C4-2B (cell line): ENCODE data around the gene FUT7.

ENCODE experiments used
- H3K27ac ChIP-seq: fragments of 450-650 bp; 2 replicates; pipeline ENCODE4 v1.5.1; 2017
- CTCF ChIP-seq: fragments of 450-650 bp; conservative IDR thresholded peaks from 2 replicates; pipeline ENCODE4 v1.5.1; 2017; ENCODE audit warnings: mild to moderate bottlenecking
- ZFX ChIP-seq: fragments of 450-650 bp; IDR thresholded peaks from 2 replicates; pipeline ENCODE4 v1.6.1; 2017

Gene FUT7

DNA sequence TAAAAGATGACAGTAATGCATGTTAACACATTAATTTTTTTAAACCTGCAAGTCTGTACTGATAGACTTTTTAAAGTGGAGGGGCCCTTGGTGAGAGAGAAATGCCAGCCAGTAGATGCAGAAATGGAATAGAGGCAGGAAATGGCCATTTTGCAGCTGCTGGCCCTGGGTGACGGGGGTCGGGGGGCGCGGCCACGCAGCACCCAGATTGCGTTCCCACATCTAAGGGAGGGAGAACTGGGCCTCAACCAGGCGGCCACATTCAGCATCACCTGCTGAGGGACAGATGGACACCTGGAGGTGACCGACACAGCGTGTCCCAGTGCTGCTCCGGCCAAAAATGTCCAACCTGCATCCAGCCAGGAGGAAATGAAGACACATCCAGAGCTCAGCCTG is 29.2 kb downstream of the FUT7 start:
- TF ChIP-seq CTCF (no peak), ZFX (no peak)
- no peak overlapping the region for H3K27ac ChIP-seq

DNA sequence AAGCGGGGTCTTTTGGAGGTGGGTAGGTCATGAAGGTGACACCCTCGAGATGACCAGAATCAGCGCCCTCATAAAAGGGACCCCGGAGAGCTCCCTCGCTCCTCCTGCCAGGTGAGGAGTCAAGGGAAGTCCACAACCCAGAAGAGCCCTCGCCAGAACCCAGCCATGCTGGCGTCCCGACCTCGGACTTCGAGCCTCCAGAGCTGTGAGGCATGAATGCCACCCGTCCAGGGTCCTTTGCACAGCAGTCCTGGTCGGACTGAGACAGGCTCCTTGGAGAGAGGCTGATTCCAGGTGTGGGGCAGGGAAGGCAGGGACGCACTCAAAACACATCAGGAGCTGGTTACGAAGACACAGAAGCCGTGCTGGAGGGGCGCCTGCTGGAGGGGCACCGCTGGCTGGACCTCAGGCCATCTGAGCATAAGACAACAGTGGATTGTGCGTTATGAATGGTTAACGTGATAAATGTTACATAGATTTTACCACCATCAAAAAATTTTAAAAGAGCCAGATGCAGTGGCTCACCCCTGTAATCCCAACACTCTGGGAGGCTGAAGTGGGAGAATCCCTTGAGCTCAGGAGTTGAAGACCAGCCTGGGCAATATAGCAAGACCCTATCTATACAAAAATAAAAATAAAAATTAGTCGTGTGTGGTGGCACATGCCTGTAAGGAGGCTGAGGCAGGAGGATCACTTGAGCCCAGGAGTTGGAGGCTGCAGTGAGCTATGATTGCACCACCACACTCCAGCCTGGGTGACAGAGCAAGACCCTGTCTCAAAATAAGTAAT is 29.8 kb downstream of the FUT7 start:
- no peak overlapping the region for H3K27ac ChIP-seq
- TF ChIP-seq CTCF (no peak), ZFX (no peak)

DNA sequence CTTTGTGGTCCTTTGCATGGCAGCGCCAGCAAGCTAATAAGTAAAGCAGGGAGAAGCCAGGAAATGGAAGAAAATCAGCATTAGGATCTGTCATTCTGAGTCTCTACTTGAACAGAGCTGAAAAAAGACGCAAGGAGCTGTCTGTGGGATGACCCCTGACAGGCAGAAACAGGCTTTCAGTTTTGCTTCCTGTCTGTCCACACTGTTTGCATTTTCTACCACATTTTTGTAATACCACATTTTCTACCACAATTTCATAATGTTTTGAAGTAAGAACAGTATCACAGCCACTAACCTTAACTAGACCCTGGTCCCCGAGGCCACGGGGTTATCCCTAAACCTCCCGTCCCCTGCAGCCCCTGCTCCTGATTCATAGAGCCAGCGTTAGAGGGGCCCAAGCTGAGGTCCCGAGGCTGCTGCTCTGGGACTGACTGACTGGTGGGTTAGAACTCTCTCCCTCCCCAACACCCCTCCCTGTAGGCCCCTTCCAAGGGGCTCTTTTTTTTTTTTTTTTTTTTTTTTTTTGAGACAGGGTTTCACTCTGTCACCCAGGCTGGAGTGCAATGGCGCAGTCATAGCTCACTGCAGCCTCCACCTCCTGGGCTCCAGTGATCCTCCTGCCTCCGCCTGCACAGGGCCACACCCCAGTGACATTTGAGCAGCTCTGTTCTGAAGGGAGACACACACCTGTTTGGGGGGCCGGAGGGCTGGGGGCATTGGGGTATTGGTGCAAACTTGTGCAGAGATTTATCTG is 31.5 kb downstream of the FUT7 start:
- no peak for TF ChIP-seq CTCF
- no peak for TF ChIP-seq ZFX
- H3K27ac ChIP-seq = no peak overlapping the region

GRCh38 chr9:136997830-136998234 is 34.1 kb downstream of the FUT7 start:
- no peak for TF ChIP-seq ZFX
- no peak for TF ChIP-seq CTCF
- no peak overlapping the region for H3K27ac ChIP-seq

GRCh38 chr9:136997371-136997770 is 34.5 kb downstream of the FUT7 start:
- TF ChIP-seq ZFX = no peak
- no peak for TF ChIP-seq CTCF
- no peak overlapping the region for H3K27ac ChIP-seq

GRCh38 chr9:136996361-136997292 is 35.3 kb downstream of the FUT7 start, which contains the start of gene CLIC3:
CLIC3 (minus strand) TSS chr9:136996568; CDS start chr9:136996543, 25 bp downstream.
- no peak within 1 kb of the TSS for H3K27ac ChIP-seq
- TF ChIP-seq ZFX (no peak), CTCF (no peak)
